ENCODE data around the gene ZNF226.
"Not testable (repeated sequence)": the region's sequence is repeated elsewhere in the genome, so short reads cannot be mapped to it uniquely, and the experiment has no call there.

Gene ZNF226

DNA sequence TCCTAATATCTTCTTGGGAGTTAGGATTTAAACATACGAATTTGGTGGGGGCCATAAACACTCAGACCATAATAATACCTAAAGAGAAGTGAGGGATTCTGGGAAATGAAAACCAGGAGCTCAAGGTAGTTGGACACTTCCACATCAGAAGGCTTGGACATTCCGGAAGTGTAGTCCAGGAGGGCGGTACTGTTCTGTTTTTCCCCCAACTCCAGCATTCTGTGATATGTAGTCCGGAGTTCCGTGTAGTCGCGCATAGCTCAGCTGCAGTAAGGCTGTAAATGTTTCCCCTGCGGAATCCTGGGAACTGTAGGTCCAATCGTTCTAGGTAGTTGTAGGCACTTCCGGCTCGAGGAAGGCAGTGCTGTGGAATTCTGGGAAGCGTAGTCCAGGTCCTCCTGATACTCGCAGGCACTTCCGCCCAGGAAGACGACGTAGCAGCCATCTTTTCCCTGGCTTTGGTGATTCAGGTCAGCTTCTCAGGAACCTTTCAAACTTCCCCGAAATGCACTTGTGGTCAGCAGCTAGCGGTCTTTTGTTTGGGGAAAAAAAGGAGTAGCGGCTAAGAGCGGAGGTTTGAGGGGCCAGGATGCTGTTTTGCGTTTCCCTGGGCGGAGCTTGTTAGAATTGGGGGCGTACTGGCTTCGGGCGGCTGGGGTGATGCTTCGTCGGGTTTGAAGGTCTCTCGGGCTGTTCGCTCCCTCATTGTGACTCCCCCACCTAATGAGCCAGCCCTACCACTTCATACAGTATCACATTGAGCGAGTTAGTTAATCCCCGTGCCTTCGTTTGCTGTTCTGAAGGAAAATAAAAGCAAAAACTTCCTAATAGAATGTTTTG lies at the start of gene ZNF226:
ZNF226 (plus strand) TSS at position 428 of the 840 bp plus-strand sequence. CDS start 4,981 bp downstream, outside the sequence.
- DNase-seq: peak; percentile 75

DNA sequence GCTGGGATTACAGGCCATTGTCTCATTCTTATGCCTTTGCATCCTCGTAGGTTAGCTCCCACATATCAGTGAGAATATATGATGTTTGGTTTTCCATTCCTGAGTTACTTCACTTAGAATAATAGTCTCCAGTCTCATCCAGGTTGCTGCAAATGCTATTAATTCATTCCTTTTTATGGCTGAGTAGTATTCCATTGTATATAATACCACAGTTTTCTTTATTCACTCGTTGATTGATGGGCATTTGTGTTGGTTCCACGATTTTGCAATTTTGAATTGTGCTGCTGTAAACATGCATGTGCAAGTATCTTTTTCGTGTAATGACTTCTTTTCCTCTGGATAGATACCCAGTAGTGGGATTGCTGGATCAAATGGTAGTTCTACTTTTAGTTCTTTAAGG lies 43.7 kb upstream of the ZNF226 start:
- DNase-seq: not testable (repeated sequence)

DNA sequence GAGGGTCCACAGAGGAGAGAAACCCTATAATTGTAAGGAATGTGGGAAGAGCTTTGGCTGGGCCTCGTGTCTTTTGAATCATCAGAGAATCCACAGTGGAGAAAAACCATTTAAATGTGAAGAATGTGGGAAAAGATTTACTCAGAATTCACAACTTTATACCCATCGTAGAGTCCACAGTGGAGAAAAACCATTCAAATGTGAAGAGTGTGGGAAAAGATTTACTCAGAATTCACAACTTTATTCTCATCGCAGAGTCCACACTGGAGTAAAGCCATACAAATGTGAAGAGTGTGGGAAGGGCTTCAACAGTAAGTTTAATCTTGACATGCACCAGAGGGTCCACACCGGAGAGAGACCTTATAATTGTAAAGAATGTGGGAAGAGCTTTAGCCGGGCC lies 32.9 kb upstream of the ZNF226 start:
- DNase-seq: no peak

DNA sequence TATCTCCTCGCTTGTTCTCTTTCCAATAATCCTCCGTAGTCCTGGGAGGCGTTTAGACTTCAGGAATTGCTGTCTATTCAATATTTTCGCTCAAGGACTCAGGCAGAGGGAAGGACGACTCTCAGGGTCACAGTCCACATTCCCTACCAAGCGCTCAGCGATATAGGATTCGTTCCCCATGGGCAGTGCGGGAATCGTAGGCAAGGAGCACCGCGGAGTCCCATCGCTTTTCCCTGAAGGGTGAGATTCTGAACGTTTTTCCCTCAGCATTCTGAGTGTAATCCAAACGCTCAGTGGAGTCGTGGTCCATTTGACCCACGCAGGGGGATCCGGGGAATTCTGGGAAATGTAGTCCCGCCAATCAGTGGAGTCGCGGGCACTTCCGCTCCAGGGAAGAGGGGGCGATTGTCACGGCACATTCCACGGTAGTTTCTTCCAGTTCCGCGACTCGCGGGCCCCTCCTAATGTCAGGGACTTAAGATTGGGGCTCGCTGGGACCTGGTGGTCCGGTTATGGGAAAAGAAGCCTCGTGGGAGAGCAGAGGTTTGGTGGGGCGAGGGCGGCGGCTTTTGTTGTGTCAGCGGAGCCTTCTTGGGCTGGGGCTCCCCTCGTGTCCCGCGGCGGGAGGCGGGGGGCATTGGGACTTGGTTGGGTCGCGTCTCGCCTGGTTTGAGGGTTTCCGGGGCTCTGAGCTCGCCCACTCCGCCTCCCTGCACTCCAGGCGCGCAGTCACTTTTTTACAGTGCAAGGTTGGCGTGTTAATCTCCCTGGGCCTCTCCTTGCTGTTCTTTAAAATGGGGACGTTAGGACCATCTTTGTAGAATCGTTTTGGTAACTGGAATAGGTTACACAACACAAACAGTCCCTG lies 23.5 kb upstream of the ZNF226 start, which contains the start of gene ZNF234:
ZNF234 (plus strand) TSS at position 364 of the 868 bp plus-strand sequence. CDS start 3,079 bp downstream, outside the sequence.
- peak; percentile 65 for DNase-seq

DNA sequence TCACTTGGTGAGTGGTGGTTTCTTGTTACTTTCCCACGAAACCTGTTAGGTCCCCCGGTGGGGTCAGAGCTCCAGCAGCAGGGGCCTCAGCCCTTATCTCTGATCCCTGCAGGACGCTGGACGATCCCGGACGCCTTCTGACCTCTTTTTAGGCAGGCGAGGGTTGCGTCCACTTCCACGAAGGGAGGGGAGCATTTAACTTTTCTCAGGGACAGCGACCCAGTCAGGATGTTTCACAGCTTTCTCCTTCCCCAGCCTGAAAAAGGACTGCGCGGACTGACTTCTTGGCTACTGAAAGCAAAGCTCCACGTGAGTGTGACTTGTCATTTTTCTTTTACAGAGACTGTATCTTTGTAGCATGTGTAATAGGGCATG lies 22.9 kb upstream of the ZNF226 start:
- DNase-seq: no peak

DNA sequence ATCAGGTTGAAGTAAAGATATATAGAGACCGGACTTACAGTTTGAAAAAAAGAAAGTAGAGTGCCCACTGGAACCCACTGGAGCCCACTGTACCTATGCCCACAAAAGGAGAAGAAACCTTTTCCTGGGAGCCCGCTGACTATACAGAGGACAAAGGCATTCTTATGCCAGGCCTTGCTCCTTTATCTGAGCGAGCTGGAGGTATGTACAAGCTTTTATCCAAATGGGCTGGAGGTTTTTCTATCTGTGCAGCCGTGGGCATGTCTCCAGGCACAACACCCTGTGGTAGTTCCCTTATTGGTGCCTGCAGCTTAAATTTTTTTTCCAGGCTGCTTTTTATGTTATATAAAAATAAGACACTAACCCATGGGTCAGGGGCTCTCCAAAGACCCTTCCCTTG lies 15.1 kb upstream of the ZNF226 start:
- no peak for DNase-seq

DNA sequence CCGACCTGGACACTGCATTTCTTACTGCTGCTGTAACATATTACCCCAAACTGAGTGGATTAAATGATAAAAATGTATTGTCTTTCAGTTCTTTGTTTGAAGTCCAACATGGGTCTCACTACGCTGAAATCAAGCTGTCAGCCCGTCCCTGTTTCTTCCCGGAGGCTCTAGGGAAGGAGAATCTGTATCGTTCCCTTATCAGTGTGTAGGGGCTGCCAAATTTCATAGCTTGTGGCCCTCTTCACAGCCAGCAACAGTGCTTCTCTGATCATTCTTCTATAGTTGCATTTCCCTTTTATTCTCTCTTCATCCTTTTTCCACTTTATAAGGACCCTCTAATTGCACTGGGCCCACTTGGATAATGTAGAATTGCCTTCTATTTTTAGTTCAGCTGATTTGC lies 13.4 kb upstream of the ZNF226 start:
- DNase-seq: no peak

DNA sequence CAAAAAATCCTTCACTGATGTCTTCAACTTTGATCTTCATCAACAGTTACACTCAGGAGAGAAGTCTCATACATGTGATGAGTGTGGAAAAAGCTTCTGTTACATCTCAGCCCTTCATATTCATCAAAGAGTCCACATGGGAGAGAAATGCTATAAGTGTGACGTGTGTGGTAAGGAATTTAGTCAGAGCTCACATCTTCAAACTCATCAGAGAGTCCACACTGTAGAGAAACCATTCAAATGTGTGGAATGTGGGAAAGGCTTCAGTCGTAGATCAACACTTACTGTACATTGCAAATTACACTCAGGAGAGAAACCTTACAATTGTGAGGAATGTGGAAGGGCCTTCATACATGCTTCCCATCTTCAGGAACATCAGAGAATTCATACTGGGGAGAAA lies 8.4 kb upstream of the ZNF226 start:
- DNase-seq: no peak

DNA sequence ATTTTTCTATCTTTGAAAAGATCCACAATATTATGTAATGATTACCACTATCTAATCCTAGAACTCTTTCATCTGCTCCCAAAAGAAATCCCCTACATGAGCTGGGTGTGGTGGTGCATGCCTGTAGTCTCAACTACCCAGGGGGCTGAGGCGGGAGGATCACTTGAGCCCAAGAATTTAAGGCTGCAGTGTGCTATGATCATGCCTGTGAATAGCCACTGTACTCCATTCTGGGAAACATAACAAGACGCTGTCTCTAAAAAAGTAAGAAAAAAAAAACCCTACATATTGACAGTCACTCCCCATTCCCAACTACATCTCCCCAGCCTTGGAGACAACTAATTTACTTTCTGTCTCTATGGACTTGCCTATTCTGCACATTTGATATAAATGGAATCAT lies 1.1 kb upstream of the ZNF226 start:
- no peak for DNase-seq

DNA sequence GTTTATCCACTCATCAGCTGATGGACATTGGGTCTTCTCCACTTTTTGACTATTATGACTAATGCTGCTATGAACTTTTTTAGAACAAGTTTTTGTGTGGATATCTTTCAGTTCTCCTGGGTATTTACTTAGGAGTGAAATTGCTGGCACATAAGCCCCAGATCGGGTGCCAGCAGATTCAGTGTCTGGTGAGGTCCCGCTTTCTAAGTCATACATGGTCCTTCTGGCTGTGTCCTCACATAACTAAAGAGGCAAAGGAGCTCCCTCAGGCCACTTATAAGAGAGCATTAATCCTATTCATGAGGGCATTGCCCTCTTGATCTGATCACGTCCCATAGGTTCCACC lies 600 bp upstream of the ZNF226 start:
- no peak for DNase-seq

DNA sequence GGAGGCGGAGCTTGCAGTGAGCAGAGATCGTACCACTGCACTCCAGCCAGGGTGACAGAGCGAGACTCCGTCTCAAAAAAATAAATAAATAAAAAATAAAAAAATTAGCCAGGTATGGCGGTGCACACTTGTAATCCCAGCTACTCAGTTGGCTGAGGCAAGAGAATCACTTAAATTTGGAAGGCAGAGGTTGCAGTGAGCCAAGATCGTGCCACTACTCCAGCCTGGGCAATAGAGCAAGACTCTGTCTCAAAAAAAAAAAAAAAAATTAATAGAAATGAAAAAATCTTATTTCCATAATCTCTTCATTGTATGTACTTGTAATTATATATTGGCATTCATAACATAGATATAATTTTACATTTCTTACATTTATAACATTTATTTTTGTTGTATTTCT lies 5.8 kb downstream of the ZNF226 start:
- not testable (repeated sequence) for DNase-seq

DNA sequence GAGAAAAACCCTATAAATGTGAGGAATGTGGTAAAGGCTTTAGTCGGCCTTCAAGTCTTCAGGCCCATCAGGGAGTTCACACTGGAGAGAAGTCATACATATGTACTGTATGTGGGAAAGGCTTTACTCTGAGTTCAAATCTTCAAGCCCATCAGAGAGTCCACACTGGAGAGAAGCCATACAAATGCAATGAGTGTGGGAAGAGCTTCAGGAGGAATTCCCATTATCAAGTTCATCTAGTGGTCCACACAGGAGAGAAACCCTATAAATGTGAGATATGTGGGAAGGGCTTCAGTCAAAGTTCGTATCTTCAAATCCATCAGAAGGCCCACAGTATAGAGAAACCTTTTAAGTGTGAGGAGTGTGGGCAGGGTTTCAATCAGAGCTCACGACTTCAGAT lies 11.7 kb downstream of the ZNF226 start:
- no peak for DNase-seq

DNA sequence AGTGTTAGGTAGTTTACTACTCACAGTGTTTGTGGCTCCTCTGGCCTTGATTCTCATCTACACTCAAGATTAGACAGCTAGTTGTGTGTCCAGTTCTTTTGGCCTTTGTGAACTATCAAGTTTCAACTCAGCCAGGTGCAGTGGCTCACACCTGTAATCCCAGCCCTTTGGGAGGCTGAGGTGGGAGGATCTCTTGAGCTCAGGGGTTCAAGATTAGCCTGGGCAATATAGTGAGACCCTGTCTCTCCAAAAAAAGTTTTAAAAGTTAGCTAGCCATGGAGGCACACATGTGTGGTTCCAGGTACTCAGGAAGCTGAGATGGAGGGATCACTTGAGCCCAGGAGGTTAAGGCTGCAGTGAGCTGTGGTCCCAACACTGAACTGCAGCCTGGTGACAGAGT lies 16.1 kb downstream of the ZNF226 start:
- no peak for DNase-seq

DNA sequence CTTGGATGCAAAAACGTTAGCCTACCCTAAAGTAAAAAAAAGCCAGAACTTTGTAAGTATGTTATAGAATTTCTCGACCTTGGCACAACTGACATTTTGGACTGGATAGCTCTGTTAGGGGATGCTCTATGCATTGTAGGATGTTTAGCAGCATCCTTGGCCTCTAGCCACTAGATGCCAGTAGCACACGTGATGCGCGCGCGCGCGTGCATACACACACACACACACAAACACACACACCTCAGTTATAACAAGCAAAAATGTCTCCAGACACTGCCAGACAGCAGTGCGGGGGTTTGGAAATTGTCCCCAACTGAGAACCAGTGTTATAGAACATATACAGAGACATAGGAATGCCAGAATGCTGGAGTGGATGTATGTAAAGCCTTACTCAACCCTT lies 17.2 kb downstream of the ZNF226 start:
- DNase-seq: no peak

DNA sequence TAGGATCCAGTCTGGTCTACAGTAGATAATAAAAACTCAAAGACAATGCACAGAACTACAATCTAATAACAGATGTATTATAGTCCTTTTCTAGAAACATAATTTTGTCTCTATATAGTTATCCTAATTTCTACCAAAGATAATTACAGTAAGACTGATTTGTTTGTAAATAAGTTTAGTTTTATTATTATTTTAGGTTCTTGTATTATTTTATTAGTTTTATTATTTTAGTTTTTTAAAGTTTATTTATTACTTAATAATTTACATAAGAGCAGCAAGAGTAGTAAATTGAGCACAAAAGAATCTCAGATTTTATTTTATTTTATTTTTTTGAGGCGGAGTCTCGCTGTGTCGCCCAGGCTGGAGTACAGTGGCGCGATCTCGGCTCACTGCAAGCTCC lies 25.1 kb downstream of the ZNF226 start:
- DNase-seq: no peak

DNA sequence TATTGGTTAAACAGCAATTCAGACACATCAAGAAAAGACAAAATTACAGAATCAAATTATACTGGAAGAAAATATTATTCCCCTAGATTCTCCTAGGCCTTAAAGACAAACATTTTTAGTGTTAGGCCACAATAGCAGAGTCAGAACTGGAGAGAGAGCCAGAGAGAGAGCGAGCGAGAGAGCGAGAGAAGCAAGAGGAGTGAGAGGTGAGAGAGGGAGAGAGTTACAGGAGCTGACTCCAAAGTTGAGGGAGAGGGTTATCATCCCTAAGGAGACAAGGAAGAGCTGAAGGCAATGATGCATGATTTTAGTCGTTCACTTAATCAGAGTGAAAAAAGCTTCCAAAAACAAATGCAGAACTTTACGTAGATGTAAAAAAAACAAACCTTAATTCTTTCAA lies 27.2 kb downstream of the ZNF226 start:
- no peak for DNase-seq

DNA sequence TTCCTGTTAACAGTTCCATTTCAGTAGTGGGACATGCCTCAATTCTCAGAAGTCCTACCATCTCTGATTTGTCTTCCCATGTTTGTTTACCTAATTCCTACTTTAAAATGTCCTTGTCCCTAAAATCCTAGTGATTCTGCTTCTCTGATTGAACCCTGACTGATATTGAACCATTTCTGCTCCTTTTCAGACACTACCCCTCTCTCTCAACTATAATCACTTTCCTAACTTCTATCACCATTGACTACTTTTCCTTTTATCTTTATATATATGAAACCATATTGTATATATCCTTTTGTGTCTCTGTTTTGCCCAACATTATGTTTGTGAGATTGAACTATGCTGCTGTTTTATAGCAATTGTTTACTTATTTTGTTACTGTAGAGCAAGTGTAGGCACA lies 31.9 kb downstream of the ZNF226 start:
- no peak for DNase-seq

DNA sequence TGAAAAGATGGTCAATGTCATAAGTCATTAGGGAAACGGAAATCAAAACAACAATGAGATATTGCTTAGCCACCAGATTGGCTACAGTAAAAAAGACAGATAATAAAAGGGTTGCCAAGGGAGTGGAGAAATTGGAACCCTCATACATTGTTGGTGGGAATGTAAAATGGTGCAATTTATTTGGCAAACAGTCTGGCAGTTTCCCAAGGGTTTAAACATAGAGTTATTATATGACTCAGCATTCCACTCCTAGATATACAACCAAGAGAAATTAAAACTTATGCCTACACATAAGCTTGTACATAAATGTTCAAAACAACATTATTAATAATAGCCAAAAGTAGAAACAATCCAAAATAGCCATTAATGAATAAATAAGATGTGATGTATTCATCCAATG lies 37.6 kb downstream of the ZNF226 start:
- no peak for DNase-seq

DNA sequence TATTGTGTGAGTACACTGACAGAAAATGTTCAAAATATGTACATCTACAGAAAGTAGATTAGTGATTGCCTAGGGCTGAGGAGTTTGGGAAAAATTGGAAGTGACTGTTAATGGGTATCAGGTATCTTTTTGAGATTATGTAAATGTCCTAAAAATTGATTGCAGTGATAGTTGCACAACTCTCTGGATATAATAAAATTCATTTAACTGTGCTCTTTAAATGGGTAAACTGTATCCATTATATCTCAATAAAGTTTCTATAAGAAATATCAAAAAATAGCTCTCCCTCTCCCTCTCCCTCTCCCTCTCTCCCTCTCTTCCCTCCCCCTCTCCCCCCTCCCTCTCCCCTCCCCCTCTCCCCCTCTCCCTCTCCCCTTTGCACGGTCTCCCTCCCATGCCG lies 38.1 kb downstream of the ZNF226 start:
- DNase-seq: no peak

DNA sequence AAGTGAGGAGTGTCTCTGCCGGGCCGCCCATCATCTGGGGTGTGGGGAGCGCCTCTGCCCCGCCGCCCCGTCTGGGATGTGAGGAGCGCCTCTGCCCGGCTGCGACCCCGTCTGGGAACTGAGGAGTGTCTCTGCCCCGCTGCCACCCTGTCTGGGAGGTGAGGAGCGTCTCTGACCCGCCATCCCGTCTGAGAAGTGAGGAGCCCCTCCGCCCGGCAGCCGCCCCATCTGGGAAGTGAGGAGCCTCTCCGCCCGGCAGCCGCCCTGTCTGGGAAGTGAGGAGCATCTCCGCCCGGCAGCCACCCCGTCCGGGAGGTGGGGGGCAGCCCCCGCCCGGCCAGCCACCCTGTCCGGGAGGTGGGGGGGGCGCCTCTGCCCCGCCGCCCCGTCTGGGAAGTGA lies 39.0 kb downstream of the ZNF226 start:
- DNase-seq: not testable (repeated sequence)

DNA sequence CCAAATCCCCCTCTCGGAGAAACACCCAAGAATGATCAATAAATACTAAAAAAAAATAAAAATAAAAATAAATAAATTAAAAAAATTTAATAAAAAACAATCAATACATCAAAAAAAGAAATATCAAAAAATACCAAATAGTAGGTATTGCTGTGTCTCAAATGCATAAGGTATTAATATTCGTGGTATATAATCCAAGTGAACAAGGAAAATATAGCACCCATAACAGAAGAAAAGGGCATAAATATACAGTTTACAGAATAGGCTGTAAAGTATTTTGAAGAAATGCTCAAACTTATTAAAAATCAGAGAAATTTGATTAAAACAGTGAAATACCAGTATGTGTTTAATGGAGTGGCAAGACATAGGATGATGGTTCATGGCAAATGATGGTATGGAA lies 39.9 kb downstream of the ZNF226 start:
- no peak for DNase-seq

DNA sequence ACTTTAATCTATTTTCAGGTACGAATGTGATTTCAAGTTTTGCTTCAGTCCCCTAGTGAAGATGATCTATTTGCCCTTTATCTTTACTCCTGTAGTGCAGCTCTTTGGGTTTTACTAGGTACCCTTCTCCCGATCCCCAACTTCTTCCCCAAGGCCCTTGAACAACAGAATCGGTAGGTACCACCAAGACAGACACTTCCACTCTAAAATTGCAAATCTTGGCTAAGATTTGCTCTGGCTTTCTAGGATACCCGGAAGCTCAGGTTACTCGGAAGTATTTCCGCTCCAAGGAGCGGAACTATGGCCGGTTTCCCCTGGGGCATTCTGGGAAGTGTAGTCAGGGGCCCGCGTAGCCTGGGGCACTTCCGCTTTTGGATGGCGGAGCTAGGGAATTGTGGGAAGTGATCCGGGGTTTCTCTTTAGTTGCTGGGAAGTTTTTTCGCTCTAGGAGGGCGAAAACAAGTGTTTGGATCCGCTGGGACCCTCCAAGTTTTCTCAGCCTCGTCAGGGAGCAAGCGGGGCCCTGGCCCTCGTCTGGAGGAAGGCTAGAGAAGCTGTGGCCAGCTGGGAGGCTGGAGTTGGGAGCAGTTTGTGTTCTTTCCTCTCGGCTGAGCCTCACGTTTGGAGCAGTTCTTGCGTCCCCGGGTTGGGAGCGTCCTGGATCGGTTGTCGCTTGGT lies 42.4 kb downstream of the ZNF226 start:
- DNase-seq: peak; percentile 73

DNA sequence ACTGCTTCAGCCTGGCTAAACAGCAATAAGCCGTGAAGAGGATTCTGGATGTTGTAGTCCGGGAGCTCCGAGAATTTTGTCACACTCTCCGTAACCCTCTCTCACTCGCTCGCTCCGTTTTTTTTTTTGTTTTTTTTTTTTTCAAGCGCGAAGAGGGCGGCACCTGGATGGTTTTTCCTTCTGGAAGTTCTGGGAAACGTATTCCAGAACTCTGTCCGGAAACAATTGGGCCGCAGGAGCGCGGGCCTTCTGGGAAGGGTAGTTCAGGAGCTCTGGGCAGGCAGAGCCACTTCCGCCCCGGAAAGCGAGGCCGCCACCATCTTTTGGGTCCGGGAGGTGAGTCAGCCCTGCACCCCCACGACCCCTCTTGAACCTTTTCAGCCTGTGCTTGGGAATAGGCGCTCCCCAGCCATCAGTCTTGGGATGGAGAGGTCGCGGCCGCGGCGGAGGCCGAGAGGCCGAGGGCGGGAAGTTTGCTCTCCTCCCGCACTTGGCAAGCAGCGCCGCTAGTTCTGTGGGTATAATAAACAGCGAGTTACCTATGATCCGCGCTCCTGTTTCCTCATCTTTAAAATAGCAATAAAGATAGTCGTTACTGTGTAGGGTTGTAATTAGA lies 47.5 kb downstream of the ZNF226 start, which contains the start of gene ZNF227:
ZNF227 (plus strand) TSS at position 283 of the 616 bp plus-strand sequence. CDS start 5,261 bp downstream, outside the sequence.
- DNase-seq: peak; percentile 82

Measured in activated T-cell treated with anti-CD3 and anti-CD28 coated beads, Interleukin-2, amount 50 U/mL, for 1 hour (primary cell).